ENCODE measurements around the gene IZUMO1. TPM values are rescaled to one million over a fixed set of nuclear protein-coding genes. Genes with fewer than 3 reads are reported as not detected.
A peak's percentile ranks its signal among the peaks of the same experiment; 100 is the strongest.

The IZUMO1 gene
- total and polyA plus RNA-seq, 10 donors: 0.26 to 5.3 (median 1.0) TPM; not detected in 1

DNA sequence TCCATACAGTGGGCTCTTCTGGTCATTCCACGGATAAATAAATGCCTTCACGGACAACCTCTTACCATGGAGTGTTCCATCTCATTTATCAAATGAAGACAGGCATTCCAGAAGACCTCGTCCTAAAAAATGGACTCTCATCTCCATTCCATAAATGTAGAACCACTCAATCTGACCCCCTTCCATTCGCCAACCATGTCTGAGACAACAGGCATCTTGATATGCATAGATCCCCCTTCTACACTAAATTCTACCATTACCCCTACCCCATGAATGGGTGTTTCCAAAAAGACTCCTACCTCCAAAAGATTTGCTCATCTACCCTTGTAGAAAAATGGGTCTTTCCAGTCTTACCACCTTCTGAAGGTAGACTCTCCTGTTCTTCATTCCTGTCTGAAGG lies 15.3 kb downstream of the IZUMO1 start:
- peaks cover 0 to 16% (median 11%) of the 10 kb centered on the region in 6 donors for H3K4me1 ChIP-seq
- TF ChIP-seq POLR2A (IDR thresholded peaks at IDR 0.05): no peak
- TF ChIP-seq, protein P1, sequence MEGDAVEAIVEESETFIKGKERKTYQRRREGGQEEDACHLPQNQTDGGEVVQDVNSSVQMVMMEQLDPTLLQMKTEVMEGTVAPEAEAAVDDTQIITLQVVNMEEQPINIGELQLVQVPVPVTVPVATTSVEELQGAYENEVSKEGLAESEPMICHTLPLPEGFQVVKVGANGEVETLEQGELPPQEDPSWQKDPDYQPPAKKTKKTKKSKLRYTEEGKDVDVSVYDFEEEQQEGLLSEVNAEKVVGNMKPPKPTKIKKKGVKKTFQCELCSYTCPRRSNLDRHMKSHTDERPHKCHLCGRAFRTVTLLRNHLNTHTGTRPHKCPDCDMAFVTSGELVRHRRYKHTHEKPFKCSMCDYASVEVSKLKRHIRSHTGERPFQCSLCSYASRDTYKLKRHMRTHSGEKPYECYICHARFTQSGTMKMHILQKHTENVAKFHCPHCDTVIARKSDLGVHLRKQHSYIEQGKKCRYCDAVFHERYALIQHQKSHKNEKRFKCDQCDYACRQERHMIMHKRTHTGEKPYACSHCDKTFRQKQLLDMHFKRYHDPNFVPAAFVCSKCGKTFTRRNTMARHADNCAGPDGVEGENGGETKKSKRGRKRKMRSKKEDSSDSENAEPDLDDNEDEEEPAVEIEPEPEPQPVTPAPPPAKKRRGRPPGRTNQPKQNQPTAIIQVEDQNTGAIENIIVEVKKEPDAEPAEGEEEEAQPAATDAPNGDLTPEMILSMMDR (IDR thresholded peaks at IDR 0.05 in 8 of 11, conservative IDR thresholded peaks at IDR 0.05 in 3 of 11): no peak
- TF ChIP-seq POLR2AphosphoS5 (IDR thresholded peaks at IDR 0.05): no peak
- H3K27me3 ChIP-seq (replicated peaks in 1 of 7): no peaks in the 10 kb centered on the region
- 81 to 95% (median 88%) methylated on average over 4 of the region's 4 CpGs for WGBS, 5 donors
- H3K36me3 ChIP-seq: peaks cover 0 to 62% (median 0%) of the 10 kb centered on the region in 6 donors
- no peak for DNase-seq
- no peak overlapping the region for H3K27ac ChIP-seq
- intact Hi-C loops (cut with DNase I; ENCODE audit: low total_unique reads): no loop called here
- no peak overlapping the region for H3K4me3 ChIP-seq
- H3K9me3 ChIP-seq: peaks cover 0 to 11% (median 3%) of the 10 kb centered on the region in 8 donors

GRCh38 chr19:48728911-48729664 lies 17.6 kb downstream of the IZUMO1 start:
- Histone ChIP-seq H3K9me3 (peaks cover 0 to 26% (median 4%) of the 10 kb centered on the region in 8 donors), H3K4me3 (peak overlapping the region in 2 of 8 donors; percentile 4 to 13), H3K4me1 (peaks cover 15 to 38% (median 33%) of the 10 kb centered on the region in 6 donors), H3K27me3 (replicated peaks in 1 of 7) (no peaks in the 10 kb centered on the region), H3K36me3 (peaks cover 0 to 59% (median 0%) of the 10 kb centered on the region in 6 donors), H3K27ac (peak overlapping the region in 5 of 8 donors; percentile 15 to 71 (median 32))
- DNase-seq: no peak
- TF ChIP-seq POLR2A (IDR thresholded peaks at IDR 0.05) (no peak), POLR2AphosphoS5 (IDR thresholded peaks at IDR 0.05) (peak in 2 of 3 donors; percentile 28 to 50)
- 82 to 92% (median 83%) methylated on average over 43 to 77 of the region's 77 CpGs for WGBS, 5 donors
- intact Hi-C loops (cut with DNase I; ENCODE audit: low total_unique reads): no loop called here

GRCh38 chr19:48726556-48726955 lies 20.2 kb downstream of the IZUMO1 start:
- H3K36me3 ChIP-seq: peaks cover 0 to 65% (median 0%) of the 10 kb centered on the region in 6 donors
- WGBS, 5 donors: 36 to 53% (median 43%) methylated on average over 2 of the region's 2 CpGs
- peak overlapping the region in 1 of 8 donors; percentile 3 for H3K4me3 ChIP-seq
- peak in 1 of 3 donors; percentile 47 for TF ChIP-seq POLR2AphosphoS5 (IDR thresholded peaks at IDR 0.05)
- TF ChIP-seq, protein P1 (IDR thresholded peaks at IDR 0.05 in 8 of 11, conservative IDR thresholded peaks at IDR 0.05 in 3 of 11): no peak
- H3K9me3 ChIP-seq: peaks cover 0 to 26% (median 4%) of the 10 kb centered on the region in 8 donors
- peaks cover 15 to 48% (median 39%) of the 10 kb centered on the region in 6 donors for H3K4me1 ChIP-seq
- intact Hi-C loops (cut with DNase I; ENCODE audit: low total_unique reads): no loop called here
- no peak for DNase-seq
- peak overlapping the region; percentile 49 to 84 (median 80) for H3K27ac ChIP-seq
- H3K27me3 ChIP-seq (replicated peaks in 1 of 7): no peaks in the 10 kb centered on the region

DNA sequence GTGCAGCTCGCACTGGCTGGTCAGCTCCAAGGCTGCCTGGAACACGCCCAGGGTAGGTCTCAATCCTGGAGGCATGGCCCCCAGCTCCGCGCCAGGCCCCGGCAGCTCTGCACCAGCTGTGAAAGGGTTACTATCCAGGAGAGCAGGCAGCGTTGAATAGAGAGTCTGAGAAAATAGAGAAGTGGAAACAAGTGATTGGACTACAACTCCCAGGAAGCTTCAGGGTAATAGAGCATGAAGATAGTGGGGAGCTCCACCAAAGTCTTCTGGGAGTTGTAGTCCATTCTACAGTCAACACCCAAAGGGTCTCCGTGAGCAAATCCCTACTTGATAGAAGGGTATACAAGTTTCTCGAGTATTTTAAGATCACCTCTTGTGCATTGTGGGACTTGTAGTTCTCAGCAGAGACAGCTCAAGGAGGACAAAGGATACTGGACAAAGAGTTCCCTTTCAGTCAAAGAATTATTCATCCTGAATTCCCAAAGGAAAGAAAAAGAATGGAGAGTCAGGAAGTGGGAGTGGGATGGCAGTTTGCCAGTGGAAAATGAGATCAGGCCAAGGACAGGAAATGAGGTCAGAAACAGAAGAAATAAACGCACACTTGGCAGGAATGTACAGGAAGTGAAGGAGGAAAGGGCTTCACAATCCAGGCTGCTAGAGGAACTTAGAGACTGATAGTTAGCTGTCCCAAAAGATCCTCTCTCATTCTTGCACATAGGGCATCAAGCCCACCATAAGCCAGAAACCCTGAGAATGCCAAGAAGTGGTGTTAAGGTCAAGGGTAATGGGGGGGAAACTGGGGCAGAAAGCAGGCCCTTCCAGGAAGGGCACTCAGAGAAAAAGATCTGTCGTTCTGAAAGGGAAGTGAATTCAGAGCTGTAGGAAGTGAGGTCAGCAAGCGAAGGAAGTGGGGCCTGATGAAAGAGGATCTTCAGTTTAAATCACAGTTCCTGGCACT lies 21.6 kb downstream of the IZUMO1 start:
- H3K36me3 ChIP-seq: peaks cover 0 to 61% (median 0%) of the 10 kb centered on the region in 6 donors
- 31 to 41% (median 39%) methylated on average over 11 of the region's 11 CpGs for WGBS, 5 donors

More for the DNA sequence above, 21.6 kb downstream of the IZUMO1 start:
- H3K9me3 ChIP-seq: peaks cover 0 to 26% (median 4%) of the 10 kb centered on the region in 8 donors
- no peak for DNase-seq
- H3K4me3 ChIP-seq: peak overlapping the region in 1 of 8 donors; percentile 15
- no peaks in the 10 kb centered on the region for H3K27me3 ChIP-seq (replicated peaks in 1 of 7)
- intact Hi-C loops (cut with DNase I; ENCODE audit: low total_unique reads): no loop called here
- H3K27ac ChIP-seq: peak overlapping the region; percentile 65 to 84 (median 80)
- peaks cover 15 to 63% (median 53%) of the 10 kb centered on the region in 6 donors for H3K4me1 ChIP-seq
- peak; percentile 34 to 80 (median 35) for TF ChIP-seq POLR2AphosphoS5 (IDR thresholded peaks at IDR 0.05)
- TF ChIP-seq POLR2A (IDR thresholded peaks at IDR 0.05): no peak
- TF ChIP-seq, protein P1 (IDR thresholded peaks at IDR 0.05 in 8 of 11, conservative IDR thresholded peaks at IDR 0.05 in 3 of 11): no peak
